Femur (tissue), 1 donor: ENCODE results near the gene NCLN.
"Not testable (repeated sequence)": the region's sequence is repeated elsewhere in the genome, so short reads cannot be mapped to it uniquely, and the experiment has no call there.

Experiments
- DNase-seq: peaks from one replicate; pipeline ENCODE4 v3.0.0-alpha.2; 2017

Gene NCLN

DNA sequence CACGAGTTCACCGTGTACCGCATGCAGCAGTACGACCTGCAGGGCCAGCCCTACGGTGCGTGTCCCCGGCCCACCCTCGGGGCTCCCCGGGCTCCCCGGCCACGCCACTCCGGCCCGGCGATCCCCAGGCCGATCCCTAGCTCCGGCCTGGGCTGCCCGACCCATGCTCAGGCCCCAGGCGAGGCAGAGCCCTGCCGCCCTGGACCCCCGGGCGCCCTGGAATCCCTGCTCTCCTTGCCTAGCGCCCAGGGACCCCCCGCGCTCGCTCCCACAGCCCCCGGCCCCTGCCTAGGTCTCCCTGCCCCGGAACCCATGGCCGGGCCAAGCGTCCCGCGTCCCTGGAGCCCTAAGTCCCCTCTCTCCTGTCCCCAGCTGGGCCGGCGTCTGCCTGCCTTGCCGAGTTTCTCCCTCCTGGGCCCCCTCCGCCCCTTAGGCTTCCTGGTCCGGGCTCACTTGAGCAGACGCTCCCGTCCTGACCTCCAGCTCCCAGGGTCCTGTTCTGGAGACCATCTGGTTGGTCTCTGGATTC is 494 bp downstream of the NCLN start:
- no peak for DNase-seq

DNA sequence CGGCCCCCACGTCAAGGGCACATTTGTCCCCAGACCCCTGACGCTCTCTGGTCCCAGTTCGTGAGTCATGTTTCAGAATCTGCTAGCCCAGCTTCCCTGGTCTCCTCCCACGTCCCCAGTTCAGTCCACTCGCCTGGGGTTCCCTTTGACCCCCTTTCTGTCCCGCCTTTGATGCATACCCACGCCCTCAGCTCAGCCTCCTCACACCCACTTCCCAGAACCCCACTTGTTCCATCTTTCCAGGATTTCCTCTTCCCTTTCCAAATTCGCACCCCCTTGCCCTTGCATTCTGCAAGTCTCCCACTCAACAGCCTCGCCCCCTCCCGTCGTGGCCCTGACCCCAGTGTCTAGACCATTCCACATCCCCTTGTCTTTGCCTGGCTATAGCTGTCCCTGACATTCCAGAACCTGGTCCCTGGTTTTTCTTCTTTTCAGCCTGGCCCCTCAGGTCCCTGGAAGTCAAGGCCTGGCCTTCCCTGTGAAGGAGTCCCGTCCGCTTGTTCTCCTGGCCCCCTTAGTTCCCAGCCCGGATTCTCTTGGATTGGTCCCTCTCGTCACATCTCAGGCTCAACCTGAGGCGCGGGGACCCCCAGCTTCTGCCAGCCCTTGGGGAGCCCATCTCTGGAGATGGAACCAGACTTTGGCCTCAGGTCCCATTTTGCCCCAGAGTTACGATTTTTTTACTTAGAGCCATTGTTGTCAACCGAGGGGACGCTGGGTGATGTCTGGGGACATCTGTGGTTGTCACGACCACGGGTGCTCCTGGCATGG is 1.3 kb downstream of the NCLN start:
- DNase-seq = no peak

DNA sequence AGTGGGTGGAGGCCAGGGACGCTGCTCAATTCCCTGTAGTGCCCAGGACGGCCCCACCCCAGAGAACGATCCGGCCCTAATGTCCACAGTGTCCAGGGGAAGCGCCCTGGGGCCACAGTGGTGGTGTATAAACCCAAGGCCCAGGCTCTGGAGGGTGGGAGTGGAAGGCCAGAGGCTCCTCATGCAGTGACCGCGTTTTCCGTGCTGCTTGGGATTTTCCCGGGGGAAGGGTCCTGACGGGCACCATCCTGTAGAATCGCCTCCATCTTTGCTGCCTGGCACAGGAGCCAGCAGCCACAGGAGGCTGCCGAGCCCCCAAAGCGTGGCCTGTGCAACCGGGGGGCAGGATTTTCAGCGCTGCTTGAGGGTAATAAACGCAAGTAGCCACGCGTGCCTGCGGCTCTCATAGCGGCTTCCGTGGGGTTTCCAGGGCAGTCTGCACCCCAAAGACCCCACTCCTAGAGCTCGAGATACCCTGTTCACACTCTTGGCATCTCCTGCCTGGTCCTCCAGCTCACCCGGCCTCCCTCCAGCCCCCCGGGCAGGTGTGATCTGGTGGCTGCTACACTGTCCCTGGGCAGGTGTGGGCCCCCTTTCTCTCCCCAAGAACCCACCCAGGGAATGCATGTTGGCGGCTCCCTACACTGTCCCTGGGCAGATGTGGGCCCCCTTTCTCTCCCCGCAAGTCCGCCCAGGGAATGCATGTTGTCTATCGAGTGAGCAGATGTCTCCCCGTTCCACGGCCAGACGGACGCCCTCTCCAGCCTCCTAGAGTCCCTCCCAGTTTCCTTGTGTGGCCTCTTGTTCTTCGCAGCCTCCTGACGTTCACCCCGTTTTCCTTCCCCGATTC is 2.2 kb downstream of the NCLN start:
- DNase-seq = no peak

DNA sequence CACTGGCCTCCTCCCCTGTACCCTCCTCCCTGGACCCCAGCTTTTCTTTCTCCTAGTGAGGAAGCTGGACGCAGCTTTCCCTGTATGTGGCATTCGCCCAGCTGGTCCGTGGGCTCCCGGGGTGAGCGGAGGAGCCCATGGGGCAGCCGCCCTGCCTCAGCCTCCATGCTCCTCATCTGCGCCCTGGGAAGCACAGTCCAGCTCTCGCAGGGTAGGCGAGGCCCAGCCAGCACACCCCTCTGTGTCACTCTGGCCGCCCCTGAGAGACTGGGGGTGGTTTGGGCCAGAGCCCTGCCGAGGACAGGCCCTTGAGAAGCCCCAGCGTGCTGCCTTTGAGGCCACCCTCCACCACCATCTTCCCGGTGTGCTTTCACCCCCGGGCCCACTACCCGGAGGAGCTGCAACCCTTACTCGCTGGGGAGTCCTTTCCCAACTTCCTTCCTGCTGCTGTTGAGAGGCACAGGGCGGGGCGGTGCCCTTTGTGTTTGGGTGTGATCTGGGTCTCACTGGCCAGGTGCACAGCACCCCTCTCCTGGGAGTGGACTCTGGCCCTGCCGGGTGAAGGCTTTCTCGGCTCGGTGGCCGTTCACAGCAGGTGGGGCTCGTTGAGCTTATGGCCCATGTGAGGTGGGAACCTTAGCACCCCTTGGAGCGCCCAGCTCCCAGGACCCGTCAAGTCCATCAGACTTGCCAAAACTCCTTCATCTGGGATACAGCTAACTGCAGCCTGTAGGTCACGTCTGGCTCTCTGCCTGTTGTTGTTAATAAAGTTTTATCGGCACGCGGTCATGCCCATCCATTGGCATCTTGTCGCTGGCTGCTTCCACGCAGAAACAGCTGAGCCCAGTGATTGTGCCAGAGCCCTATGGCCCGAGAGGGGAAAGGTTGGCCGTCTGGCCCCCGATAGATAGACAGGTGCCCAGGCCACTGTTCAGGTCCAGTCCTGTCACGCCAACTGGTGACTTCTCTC is 3.2 kb downstream of the NCLN start:
- DNase-seq = peak; percentile 35

- no peak for DNase-seq
Observed at GRCh38 chr19:3189702-3190469, 4.2 kb downstream of the NCLN start.

DNA sequence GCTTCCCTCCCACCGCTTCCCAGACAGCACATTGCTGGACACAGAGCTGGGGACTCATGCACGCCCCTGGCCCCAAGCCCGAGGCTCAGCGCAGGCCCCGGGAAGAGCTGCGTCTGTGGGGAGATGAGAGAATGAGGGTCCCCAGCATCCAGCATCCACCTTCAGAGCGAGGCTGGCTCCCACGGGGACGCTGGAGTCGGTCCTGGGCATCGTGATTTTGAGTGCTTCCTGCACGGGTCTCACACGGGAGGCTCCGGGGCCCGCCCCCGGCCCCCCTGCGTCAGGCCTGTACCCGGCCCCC is 4.7 kb downstream of the NCLN start:
- DNase-seq = no peak

DNA sequence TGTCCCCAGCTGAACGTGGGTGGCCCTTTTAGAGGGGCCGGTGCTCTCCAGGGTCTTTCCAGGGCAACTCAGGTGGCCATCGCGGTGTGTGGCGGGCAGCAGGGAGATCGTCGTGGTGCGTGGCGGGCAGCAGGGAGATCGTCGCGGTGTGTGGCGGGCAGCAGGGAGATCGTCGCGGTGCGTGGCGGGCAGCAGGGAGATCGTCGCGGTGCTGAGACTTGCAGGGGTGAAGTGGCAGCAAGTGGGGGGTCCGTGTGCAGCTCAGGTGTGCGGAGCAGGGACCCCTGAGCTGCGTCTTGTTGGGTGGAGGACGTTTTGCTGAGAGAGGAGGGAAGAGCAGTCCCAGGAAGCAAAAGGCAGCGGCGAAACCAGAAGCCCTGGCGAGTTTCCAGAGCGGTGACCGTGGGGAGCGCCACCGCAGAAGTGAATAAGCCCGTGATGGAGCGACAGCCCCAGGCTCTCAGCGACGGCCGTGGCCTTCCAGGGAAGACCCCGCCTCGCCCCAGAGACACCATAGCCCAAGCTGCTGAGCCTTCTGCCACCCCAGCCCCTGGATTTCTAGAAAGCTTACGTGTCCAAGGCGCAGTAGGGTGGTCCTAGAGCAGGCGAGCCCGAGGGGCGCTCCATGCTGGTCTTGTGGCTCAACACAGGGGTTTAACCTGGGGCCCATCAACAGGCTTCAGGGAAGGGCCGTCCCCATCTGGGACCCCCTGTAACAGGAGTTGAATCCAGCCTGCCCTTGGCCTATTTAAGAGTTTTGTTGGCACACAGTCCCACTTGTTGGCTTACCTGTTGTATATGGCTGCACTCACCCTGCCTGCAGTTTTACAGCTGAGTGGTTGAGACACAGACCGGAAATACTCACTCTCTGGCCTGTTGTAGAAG is 5.4 kb downstream of the NCLN start:
- DNase-seq = no peak

DNA sequence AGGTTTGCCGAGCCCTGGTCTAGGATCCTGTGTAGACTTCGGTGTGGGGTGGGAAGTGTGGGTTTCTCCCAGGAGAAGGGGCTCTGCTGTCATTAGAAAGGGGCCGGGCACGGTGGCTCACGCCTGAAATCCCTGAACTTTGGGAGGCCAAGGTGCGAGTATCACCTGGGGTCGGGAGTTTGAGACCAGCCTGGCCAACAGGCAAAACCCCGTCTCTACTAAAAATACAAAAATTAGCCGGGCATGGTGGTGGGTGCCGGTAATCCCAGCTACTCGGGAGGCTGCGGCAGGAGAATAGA is 6.0 kb downstream of the NCLN start:
- not testable (repeated sequence) for DNase-seq

- DNase-seq = peak; percentile 18
Observed at GRCh38 chr19:3192228-3192635, 6.5 kb downstream of the NCLN start.

DNA sequence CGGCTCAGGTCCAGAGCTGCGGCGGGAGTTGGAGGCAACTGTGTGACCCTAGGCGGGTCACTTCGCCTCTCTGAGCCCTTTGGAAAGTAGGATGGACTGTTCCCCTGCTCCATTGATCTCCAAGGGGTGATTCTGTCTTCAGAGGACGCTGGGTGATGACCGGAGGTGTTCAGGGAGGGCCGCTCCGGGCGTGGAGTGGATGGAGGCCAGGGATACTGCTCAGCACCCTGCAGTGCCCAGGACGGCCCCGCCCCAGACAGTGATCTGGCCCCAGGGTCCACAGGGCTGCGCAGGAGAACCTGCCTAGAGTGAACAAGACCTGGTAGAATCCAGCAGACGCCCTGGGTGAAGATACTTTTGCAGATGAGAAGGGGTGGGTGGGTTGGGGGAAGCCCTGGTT is 7.0 kb downstream of the NCLN start:
- no peak for DNase-seq

GRCh38 chr19:3193256-3194105 is 7.8 kb downstream of the NCLN start:
- peak; percentile 28 for DNase-seq

GRCh38 chr19:3194106-3195087 is 8.7 kb downstream of the NCLN start:
- DNase-seq = peak; percentile 20

GRCh38 chr19:3196064-3196932 is 10.6 kb downstream of the NCLN start:
- DNase-seq = no peak

- no peak for DNase-seq
Observed at GRCh38 chr19:3196933-3197205, 11.1 kb downstream of the NCLN start.

DNA sequence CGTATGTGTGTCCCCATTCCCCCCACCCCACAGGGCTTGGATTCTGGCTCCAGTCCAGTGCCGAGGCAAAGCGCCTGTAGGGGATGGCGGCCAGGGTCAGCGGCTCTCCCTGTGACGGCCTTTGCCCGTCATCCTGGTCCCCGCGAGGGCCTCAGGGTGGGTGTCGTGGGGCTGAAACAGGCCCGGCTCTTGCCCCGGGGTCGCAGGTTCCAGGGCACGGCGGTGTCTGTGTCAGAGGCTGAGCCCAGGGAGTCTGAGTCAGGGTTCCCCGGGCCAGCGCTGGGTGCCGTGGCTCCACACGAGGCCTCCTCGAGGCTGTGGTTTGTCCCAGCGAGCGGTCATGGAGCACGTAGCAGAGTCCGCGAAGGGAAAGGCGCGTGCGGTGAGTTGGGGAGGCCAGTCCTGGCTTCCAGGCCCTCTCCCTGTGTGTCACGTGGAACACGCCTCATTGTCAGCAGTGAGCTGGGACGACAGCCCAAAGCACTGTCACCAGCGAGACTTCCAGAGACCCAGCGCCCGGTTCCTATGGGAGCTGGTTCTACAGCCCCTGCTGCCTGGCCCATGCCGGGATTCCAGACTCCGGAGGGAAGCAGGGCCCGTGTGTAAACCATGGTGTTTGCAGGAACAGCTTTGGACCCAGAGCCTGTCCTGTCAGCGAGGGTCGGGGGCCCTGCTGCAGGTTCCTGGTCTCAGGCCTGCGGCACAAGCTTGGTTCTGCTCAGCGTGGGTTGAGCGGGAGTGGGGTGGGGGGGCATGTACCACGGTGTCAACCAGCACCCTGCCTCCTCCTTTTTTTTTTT is 13.4 kb downstream of the NCLN start:
- DNase-seq = peak; percentile 15

GRCh38 chr19:3201072-3201700 is 15.5 kb downstream of the NCLN start:
- DNase-seq = no peak

- DNase-seq = no peak
Observed at GRCh38 chr19:3201911-3202310, 16.2 kb downstream of the NCLN start.
